ENCODE data around the gene ZNF280C. TPM values are rescaled to one million over a fixed set of nuclear protein-coding genes. Genes with fewer than 3 reads are reported as not detected.
"Not testable (repeated sequence)": the region's sequence is repeated elsewhere in the genome, so short reads cannot be mapped to it uniquely, and the experiment has no call there.

The ZNF280C gene
- total RNA-seq, 1 donor from 2014 or later = 14.5 TPM

- Mint-ChIP-seq H3K27ac (peak overlapping the region; percentile 50), H3K4me1 (peaks cover 8% of the 10 kb centered on the region), H3K36me3 (no peaks in the 10 kb centered on the region), H3K27me3 (ENCODE audit: low read depth) (no peaks in the 10 kb centered on the region), H3K9me3 (peaks cover 28% of the 10 kb centered on the region), H3K4me3 (no peak overlapping the region)
- no peak for DNase-seq (ENCODE audit: low spot score in 2 of 2, unreplicated experiment in 2 of 2)
- TF ChIP-seq CTCF (IDR thresholded peaks at IDR 0.05; ENCODE audit: unreplicated experiment) = no peak
Measured at GRCh38 chrX:130285710-130286109, 17.0 kb upstream of the ZNF280C start.

- no peaks in the 10 kb centered on the region for H3K27me3 Mint-ChIP-seq (ENCODE audit: low read depth)
- no peak for DNase-seq (ENCODE audit: low spot score in 2 of 2, unreplicated experiment in 2 of 2)
- H3K4me1 Mint-ChIP-seq = peaks cover 8% of the 10 kb centered on the region
- H3K4me3 Mint-ChIP-seq = no peak overlapping the region
- no peaks in the 10 kb centered on the region for H3K36me3 Mint-ChIP-seq
- TF ChIP-seq CTCF (IDR thresholded peaks at IDR 0.05; ENCODE audit: unreplicated experiment) = no peak
- peaks cover 29% of the 10 kb centered on the region for H3K9me3 Mint-ChIP-seq
- peak overlapping the region; percentile 50 for H3K27ac Mint-ChIP-seq
Measured at GRCh38 chrX:130285069-130285620, 16.4 kb upstream of the ZNF280C start.

GRCh38 chrX:130282151-130282550 is 13.5 kb upstream of the ZNF280C start:
- no peak overlapping the region for H3K27ac Mint-ChIP-seq
- TF ChIP-seq CTCF (IDR thresholded peaks at IDR 0.05; ENCODE audit: unreplicated experiment) = no peak
- DNase-seq (ENCODE audit: low spot score in 2 of 2, unreplicated experiment in 2 of 2) = no peak
- H3K36me3 Mint-ChIP-seq = no peaks in the 10 kb centered on the region
- peaks cover 48% of the 10 kb centered on the region for H3K9me3 Mint-ChIP-seq
- H3K4me1 Mint-ChIP-seq = peaks cover 8% of the 10 kb centered on the region
- H3K4me3 Mint-ChIP-seq = no peak overlapping the region
- H3K27me3 Mint-ChIP-seq (ENCODE audit: low read depth) = no peaks in the 10 kb centered on the region

GRCh38 chrX:130280901-130281300 is 12.2 kb upstream of the ZNF280C start:
- H3K4me3 Mint-ChIP-seq = no peak overlapping the region
- no peak overlapping the region for H3K27ac Mint-ChIP-seq
- TF ChIP-seq CTCF (IDR thresholded peaks at IDR 0.05; ENCODE audit: unreplicated experiment) = no peak
- no peaks in the 10 kb centered on the region for H3K27me3 Mint-ChIP-seq (ENCODE audit: low read depth)
- no peak for DNase-seq (ENCODE audit: low spot score in 2 of 2, unreplicated experiment in 2 of 2)
- no peaks in the 10 kb centered on the region for H3K36me3 Mint-ChIP-seq
- peaks cover 39% of the 10 kb centered on the region for H3K9me3 Mint-ChIP-seq
- H3K4me1 Mint-ChIP-seq = peaks cover 8% of the 10 kb centered on the region

- not testable (repeated sequence) for H3K4me3 Mint-ChIP-seq; H3K36me3 Mint-ChIP-seq; H3K27me3 Mint-ChIP-seq (ENCODE audit: low read depth)
Measured at GRCh38 chrX:130272253-130272652, 3.6 kb upstream of the ZNF280C start.

GRCh38 chrX:130269391-130269790 is 692 bp upstream of the ZNF280C start:
- not testable (repeated sequence) for H3K27ac Mint-ChIP-seq; H3K4me3 Mint-ChIP-seq; H3K27me3 Mint-ChIP-seq (ENCODE audit: low read depth); H3K36me3 Mint-ChIP-seq; DNase-seq (ENCODE audit: low spot score in 2 of 2, unreplicated experiment in 2 of 2)
- H3K9me3 Mint-ChIP-seq = peaks cover 19% of the 10 kb centered on the region
- peaks cover 12% of the 10 kb centered on the region for H3K4me1 Mint-ChIP-seq

More at GRCh38 chrX:130272253-130272652, 3.6 kb upstream of the ZNF280C start:
- H3K27ac Mint-ChIP-seq; DNase-seq (ENCODE audit: low spot score in 2 of 2, unreplicated experiment in 2 of 2); H3K4me1 Mint-ChIP-seq: not testable (repeated sequence)
- peaks cover 18% of the 10 kb centered on the region for H3K9me3 Mint-ChIP-seq

- no peak for TF ChIP-seq CTCF (IDR thresholded peaks at IDR 0.05; ENCODE audit: unreplicated experiment)
- Mint-ChIP-seq H3K27ac (peak overlapping the region; percentile 85), H3K27me3 (ENCODE audit: low read depth) (no peaks in the 10 kb centered on the region), H3K4me1 (peaks cover 12% of the 10 kb centered on the region), H3K4me3 (peak overlapping the region; percentile 84), H3K36me3 (no peaks in the 10 kb centered on the region), H3K9me3 (peaks cover 21% of the 10 kb centered on the region)
- DNase-seq (ENCODE audit: low spot score in 2 of 2, unreplicated experiment in 2 of 2) = no peak
Measured at GRCh38 chrX:130267956-130268448, 697 bp downstream of the ZNF280C start.

Data from mesothelial cell of epicardium (in vitro differentiated cells).